GM18870 (cell line): ENCODE measurements around the gene P2RY11.

ENCODE experiments used
- ATAC-seq: cut with Tn5 transposase; IDR thresholded peaks from one replicate; pipeline ENCODE4 v1.9.1; 2021; ENCODE audit warnings: moderate library complexity; ENCODE audit not compliant: unreplicated experiment

P2RY11 gene

DNA sequence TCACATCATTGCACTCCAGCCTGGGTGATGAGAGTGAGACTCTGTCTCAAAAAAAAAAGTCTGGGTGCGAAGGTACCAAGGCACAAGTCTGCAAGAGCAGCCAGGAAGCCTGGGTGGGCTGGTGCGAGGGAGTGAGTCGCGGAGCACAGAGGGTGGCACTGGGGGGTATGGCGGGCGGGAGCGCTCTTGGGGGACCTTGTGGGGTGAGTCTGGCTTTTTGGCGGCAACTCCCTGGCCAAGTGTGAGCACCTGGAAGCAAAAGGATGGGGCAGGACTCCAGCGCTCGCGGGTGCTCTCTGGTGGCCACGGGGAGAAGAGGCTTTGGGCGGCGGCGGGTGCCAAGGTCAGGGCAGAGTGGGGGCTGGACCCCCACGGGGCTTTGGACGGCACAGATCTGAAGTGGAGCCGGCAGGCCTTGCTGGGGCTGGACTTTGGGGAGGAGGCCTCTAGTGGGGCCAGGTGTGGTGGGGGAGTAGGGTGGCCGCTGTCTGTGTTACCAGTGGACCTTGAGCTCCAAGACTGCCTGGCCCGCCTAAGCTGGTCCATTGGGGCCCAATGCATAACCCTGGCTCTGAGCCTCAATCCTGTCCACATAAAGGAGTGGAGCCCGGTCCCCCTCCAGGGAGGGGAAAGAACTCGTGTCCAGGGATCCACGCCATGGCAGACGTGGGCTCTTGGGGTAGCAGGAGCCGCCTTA lies 1.6 kb downstream of the P2RY11 start:
- ATAC-seq: no peak

DNA sequence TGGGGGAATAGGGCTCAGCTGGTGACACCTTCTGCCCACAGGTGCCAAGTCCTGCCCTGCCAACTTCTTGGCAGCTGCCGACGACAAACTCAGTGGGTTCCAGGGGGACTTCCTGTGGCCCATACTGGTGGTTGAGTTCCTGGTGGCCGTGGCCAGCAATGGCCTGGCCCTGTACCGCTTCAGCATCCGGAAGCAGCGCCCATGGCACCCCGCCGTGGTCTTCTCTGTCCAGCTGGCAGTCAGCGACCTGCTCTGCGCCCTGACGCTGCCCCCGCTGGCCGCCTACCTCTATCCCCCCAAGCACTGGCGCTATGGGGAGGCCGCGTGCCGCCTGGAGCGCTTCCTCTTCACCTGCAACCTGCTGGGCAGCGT lies 2.1 kb downstream of the P2RY11 start:
- no peak for ATAC-seq

DNA sequence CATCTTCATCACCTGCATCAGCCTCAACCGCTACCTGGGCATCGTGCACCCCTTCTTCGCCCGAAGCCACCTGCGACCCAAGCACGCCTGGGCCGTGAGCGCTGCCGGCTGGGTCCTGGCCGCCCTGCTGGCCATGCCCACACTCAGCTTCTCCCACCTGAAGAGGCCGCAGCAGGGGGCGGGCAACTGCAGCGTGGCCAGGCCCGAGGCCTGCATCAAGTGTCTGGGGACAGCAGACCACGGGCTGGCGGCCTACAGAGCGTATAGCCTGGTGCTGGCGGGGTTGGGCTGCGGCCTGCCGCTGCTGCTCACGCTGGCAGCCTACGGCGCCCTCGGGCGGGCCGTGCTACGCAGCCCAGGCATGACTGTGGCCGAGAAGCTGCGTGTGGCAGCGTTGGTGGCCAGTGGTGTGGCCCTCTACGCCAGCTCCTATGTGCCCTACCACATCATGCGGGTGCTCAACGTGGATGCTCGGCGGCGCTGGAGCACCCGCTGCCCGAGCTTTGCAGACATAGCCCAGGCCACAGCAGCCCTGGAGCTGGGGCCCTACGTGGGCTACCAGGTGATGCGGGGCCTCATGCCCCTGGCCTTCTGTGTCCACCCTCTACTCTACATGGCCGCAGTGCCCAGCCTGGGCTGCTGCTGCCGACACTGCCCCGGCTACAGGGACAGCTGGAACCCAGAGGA lies 2.6 kb downstream of the P2RY11 start:
- ATAC-seq: no peak

DNA sequence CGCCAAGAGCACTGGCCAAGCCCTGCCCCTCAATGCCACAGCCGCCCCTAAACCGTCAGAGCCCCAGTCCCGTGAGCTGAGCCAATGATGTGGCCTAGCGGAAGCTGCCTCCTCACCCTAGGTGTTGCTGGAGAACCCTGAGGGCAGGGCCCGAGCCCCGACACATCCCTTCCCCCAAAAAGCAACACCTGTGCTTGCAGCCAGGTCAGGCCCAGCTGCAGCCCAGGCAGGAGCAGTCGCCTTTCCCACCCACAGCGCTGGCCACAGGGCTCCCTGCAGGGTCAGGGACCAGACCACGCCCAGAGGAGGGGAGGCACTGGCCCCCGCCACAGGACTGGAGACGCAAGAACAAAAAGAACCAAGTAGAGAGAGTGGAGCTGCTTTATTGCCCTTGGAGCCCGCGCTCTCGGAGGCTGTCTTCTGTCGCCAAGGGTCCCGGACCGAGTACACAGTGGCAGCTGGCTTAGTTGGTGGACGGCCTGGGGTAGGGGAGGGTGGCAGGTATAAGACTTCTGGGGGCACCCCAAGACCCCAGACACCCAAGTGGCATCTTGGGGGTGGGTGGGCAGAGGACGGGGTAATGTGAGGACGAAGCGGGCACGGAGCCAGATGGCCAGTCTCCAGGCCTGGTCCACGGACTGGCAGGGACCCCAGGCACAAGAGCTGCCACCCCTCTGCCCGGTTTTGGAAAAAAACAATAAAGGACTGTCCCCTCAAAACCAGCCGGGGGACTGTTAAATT lies 3.3 kb downstream of the P2RY11 start:
- no peak for ATAC-seq

DNA sequence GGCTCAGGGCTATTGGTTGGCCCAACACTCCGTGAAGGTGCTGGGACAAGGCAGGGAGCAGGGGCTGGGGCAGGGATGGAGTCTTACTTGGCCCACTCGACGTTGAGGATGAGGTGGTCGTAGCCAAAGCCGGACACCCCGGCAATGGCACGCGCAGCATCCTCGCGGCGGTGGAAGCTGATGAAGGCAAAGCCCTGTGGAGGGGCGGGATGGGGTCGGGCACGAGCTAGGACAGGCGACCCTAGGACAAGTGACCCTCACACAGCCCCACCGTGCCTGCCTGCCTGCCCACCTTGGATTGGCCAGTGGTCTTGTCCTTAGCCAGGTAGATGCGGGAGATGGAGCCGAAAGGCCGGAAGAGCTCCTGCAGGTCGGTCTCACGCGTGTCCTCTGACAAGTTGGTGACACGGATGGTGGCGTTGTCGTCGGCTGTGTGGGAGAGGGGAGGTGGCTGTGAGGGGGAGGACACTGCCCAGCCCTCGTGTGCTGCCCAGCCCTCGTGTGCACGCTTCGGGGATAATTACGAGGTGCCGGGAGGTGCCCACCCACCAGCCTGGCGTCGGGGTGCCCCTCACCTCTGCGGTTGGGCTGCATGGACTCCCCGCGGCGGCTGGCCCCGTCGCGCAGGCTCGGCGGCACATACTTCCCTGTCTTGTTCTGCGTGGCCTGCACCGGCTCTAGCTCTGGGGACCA lies 4.0 kb downstream of the P2RY11 start:
- ATAC-seq: no peak

DNA sequence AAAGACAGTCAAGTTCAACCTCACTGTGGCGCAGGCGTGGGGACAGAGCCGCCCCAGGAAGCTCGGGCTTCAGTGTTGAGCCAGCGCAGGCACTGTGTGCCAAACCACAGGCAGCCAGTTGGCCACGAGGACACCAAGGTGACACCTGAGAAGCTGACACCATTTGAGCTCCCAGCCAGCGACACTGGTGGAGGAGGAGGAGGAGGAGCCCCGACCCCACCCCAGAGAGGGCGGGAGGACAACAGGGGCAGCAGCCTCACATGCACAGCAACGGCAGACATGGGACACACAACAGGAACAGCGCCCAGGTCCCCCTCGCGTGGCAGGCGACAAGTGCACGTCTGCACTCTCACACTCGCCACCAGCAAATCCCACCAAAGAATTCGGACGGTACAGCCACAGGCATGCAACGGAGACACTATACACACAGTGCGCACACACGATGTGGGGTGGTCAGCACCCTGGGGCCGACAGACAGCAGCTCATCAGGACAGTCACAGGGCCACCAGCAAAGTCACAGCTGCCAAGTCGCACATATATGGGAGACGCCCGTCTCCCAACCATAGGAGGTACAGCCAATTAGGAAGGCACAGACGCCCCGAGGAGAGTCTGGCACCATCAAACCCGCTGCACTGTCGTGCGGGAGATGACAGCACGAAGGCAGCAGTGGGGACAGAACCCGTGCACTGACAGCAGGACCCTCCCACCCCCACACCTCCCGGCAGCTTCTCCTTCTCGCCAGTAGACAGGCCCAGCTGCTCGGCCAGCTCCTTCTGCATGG lies 4.8 kb downstream of the P2RY11 start:
- ATAC-seq: no peak

DNA sequence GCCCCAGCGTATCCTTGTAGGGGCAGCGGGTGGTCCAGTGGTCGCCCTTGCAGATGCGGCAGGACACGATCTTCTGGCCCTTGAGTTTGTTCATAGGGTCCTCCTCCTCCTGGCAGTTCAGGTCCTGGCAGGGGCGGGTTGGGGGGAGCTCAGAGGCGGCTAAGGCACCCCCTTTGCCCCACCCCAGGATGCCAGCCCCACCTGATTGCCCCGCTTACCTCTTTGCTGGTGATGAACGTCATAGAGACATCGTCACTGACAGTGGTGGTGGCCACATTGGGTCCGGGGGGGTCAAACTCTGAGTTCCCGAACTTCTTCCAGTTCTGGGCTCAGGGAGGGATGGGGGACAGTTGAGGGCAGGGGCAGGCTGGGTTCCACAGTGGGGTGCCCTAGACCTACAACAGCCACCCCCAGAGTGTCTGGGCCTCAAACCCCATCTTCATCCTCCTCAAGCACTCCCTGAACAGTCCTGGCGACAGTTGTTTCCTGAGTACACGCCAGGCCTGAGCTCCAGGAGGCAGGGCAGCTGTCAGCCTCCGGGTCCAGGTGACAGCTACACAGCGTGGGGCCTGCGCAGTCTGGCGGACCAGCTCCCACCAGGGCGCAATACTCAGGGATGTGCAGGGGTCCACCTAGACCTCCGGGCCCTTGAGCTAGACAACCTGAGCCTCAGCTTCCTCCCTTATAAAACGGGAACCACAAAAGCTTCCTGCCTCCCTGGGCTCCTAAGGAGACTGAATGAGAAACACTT lies 5.5 kb downstream of the P2RY11 start:
- no peak for ATAC-seq

DNA sequence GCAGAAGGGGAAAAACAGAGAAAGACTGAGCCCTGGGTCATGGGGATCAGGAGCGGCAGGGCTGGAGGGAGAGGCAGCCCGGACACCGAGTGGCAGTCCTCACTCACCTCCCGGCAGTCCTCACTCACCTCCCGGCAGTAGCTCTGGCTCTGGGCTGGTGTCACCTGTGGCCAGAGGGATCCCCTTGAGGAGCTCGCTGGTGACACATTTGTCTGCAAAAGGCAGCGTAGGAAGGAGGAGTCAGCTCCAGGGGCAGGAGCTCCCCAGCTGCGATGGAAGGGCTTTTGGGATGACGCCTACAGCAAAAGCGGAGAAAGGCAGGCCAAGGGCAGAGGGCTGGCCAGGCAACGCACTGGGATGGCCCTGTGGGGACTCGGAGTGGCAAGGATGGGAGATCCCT lies 7.5 kb downstream of the P2RY11 start:
- ATAC-seq: no peak

DNA sequence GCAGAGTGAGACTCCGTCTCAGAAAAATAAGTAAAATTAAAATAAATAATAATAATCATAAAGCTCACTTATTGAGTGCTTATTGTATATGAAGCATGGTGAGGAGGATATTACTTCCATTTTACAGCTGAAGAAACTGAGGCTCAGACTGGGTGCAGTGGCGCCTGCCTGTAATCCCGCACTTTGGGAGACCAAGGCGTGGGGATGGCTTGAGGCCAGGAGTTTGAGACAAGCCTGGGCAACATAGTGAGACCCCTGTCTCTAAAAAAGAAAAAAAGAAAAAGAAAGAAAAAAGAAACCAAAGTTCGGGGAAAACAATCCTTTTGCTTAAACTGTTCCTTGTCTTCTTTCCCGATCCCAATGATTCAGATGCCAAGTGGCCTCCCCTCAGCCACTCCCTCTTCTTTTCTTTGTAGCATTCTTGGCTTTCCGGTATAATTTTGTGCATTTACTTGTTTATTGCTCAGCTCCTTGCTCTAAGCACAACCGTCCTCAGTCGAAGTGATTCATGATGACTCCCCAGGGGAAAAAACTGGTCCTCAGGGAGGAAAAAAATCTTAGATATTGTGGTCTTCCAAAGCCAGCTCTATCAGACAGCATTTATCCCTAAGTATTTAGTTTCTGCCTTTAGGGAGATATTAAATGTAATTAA lies 9.2 kb downstream of the P2RY11 start:
- no peak for ATAC-seq

DNA sequence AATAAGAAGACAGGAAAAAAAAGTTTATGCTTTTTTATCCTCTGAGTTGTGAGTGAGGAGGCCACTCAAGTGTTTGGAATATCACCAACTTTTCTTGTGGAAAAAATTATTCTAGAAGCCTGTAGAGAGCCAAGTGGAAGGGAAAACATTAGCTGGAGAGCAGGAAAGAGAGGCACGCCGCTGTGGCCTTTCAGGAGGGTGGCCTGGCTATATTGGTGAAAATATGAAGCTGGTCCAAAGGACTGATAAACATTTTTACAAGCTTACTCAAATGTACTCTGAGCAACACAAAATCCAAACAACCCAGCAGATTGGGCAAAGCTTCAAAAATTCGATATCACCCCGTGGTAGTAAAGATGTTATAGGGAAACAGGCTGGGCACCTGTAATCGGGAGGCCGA lies 10.6 kb downstream of the P2RY11 start:
- ATAC-seq: no peak

DNA sequence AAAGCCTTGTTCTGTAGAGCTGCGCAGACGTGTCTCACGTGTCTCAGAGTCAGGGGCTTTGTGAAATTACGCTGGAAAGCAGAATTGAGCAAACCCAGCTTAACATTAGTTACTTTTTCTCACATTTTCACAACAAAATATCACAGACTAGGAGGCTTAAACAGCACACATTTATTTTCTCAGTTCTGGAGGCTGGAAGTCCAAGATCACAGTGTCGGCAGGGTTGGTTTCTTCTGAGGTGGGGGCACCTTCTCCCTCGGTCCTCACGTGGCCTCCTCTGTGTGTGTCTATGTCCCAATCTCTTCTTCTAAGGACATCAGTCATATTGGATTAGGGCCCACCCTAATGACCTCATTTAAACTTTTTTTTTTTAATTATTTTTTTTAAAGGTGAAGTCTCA lies 12.9 kb downstream of the P2RY11 start:
- no peak for ATAC-seq

DNA sequence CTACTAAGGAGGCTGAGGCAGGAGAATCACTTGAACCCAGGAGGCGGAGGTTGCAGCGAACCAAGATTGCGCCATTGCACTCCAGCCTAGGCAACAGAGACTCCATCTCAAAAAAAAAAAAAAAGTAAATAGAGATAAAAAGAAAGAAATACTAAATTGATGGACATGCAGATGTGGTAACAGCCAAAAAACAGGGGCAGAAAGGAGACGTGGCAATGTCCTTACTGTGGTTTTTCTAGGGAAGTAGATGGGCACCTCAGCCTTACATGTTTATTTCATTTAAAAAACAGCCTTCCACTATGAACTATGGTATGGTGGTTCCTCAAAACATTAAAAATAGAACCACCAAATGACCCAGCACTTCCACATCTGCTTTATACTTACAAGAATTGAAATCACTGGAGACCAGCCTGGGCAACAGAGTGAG lies 14.7 kb downstream of the P2RY11 start:
- ATAC-seq: no peak

DNA sequence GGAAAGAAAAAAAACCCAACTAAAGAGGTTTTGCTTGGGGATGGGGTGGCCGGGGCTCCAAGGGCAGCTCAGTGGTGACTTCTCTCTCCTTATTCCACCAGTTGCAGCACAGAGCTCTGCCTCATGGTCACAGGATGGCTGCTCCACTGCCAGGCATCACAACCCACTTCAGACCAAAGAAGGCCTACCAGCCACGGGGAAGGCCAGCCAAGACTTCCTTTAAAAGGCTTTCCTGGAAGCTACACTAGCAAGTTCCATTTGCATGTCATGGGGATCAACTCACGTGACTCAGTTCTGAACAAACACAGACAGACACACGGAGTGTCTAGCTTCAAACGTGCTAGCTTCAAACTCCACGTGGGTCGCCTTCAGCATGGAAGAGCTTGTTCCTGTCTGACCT lies 21.4 kb downstream of the P2RY11 start:
- ATAC-seq: no peak

DNA sequence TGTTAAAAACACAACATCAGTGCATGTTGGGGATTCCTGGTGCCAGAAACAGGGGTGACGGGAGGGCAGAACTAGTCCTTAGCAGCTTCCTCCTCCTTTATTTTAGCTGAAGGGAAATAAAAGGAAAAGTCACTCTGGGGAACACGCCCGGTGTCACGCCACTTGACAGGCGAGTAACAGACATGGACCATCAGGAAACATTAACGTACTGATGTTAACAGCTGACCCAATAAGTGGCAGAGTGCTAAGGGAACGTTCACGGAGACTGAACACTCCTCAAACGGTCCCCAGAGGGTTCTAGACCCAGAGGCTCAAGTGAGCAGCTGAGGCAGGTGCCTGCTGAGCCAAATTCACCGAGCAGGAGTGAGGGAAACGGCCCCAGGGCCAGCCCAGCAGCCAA lies 22.1 kb downstream of the P2RY11 start:
- ATAC-seq: no peak

DNA sequence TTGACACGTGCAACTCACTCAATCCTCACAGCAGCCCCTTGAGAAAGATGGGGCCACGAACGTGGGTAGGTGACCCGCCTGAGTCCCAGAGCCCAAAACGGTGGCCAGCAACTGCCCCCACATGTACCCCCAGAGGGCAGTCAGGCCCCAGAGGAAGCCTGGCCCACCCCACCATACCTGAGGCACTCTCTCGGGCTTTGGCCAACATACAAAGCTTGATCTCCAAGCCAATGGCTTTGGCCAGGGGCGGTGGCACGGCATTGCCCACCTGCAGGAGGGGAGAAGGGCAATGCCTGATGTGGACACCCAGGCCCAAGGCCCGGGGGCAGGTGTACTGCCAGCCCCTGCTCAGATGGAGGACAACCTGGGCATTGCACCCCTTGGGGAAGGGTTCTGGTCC lies 22.5 kb downstream of the P2RY11 start:
- no peak for ATAC-seq

DNA sequence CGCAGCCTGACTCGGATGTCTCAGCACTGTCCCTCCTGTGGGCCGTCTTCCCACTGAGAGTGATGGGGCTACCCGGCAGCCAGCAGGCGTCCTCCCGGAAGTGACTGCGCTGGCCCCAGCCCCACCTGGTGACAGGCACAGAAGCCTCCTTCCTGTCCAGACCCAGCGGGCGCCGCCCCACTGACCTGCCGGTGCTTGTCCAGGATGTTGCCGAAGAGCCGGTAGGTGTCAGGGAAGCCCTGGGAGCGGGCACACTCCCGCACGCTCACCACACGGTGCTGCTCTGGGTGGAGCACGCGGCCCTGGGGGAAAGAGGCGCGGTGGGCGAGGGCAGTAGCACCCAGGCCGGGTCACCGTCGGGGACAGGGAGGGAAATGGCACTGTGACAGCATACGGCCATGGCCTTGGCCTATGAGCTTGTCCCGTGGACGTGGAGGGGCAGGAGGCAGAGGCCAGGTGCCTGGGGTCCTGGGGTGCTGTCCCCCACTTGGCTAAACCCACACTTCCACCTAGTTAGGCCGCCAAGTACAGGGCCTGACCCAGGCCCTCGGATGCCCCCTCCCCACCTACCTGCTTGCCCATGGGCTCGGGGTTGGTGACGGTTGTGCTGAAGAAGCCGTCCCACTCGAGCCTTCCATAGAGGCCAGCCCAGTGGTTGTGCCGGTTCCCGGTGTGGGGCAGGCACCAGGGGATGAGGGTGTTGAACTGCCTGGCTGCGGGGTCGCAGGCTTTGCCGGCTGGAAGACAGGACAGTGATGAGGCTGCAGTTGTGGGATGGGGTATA lies 24.2 kb downstream of the P2RY11 start:
- ATAC-seq: no peak

DNA sequence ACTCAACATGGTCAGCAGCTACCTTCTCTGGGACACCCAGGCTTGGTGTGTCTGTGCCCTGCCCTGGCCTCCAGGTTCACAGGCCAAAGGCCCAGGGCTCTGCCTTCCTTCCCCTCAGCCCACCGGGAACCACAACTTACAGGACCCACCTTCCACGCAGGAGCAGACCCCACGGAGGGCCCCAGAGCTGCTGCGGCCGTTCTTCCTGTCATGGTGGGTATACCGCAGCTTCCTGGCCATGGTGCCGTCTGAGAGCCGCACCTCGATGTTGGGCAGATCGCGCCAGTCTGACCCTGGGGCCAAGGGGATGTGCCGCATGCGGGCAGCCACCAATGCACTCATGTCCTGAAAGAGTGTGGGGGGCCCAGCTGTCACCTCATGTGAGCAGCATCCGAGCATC lies 25.4 kb downstream of the P2RY11 start:
- no peak for ATAC-seq

DNA sequence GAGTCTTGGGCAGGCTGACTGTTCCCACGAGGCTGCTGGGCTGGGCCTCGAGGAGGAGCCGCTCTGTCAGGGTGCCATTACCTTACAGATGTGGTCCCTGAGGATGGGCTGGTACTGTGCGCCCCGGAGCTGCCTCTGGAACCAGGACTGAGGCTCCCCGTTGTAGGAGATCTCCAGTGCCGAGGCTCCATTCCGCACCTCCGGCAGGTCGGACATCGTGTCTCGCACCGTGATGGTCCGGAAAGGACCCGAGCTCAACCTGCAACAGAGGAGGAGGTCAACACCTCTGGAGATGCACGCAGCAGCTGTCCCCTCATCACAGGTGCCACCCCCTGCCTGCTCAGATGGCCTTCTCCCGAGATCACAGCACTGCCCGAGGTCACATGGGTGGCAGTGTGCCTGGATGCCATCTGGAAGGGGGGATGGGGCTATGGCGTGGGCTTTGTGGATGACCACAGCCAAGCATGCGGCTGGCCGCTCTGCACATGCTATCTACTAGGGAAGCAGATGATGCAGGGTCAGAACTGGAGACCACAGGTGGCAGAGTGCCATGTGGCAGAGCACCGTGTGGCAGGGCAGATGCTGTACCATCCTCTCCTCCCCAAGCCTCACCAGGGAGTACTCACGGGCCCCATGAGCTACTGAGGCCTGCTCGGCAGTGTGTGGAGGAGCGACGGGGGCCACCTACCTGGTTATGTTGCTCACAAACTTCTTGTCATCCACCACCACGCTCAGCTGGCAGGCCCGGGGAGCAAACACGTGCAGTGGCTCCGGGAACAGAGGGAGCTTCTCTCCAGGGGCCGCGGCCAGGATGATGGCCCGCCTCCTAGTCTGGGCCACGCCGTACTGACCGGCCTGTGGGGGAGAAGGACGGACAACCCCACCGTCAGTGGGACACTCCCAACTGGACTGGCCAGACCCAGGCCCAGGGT lies 26.5 kb downstream of the P2RY11 start:
- no peak for ATAC-seq
